H1 (cell line): ENCODE results near the gene RGR. TPM values are rescaled to one million over a fixed set of nuclear protein-coding genes. Genes with fewer than 3 reads are reported as not detected.

ENCODE experiments used
- BRCA1 ChIP-seq: IDR thresholded peaks from 2 replicates; pipeline ENCODE4 v1.6.1; 2012; ENCODE audit warnings: low read depth, low read length, improper control_type of control experiment
- CHD1 ChIP-seq: IDR thresholded peaks from 2 replicates; pipeline ENCODE4 v1.6.1; 2012; ENCODE audit warnings: low read depth, low read length, improper control_type of control experiment
- CHD2 ChIP-seq: IDR thresholded peaks from 2 replicates; pipeline ENCODE4 v1.6.1; 2012; ENCODE audit warnings: low read length, improper control_type of control experiment
- CTBP2 ChIP-seq: IDR thresholded peaks from 2 replicates; pipeline ENCODE4 v1.7.0; 2011; ENCODE audit warnings: borderline replicate concordance, mild to moderate bottlenecking, moderate library complexity, mixed read lengths, low read length; ENCODE audit not compliant: insufficient read depth, insufficient read length
- HDAC6 ChIP-seq: IDR thresholded peaks from one replicate; pipeline ENCODE4 v1.7.1; 2012; ENCODE audit warnings: low read depth, mild to moderate bottlenecking, inconsistent platforms, low read length, moderate library complexity
- NRF1 ChIP-seq: IDR thresholded peaks from 2 replicates; pipeline ENCODE4 v1.6.1; 2011; ENCODE audit warnings: mild to moderate bottlenecking, low read depth, low read length, improper control_type of control experiment
- RAD21 ChIP-seq, 2 experiments: IDR thresholded peaks in 1 of 2; conservative IDR thresholded peaks in 1 of 2; 2 replicates each; pipeline ENCODE4 v1.6.1; 2011; ENCODE audit warnings: low read depth in 2 of 2, low read length in 2 of 2, improper control_type of control experiment in 1 of 2, inconsistent platforms in 1 of 2, mild to moderate bottlenecking in 1 of 2, moderate library complexity in 1 of 2
- TAF1 ChIP-seq: IDR thresholded peaks from 2 replicates; pipeline ENCODE4 v1.6.1; 2011; ENCODE audit warnings: mild to moderate bottlenecking, low read depth, low read length
- TAF7 ChIP-seq: optimal IDR thresholded peaks from 2 replicates; pipeline ENCODE3; 2011; ENCODE audit warnings: low read depth, mild to moderate bottlenecking, inconsistent platforms, low read length, moderate library complexity, borderline replicate concordance
- polyA plus RNA-seq, 7 experiments: library from polyadenylated mRNA; depleted of rRNA in 3 of 7; stranded (reverse) in 5 of 7; unstranded in 2 of 7; fragments of >200 nt in 5 of 7; fragments of 200-250 nt in 2 of 7; gene quantifications; 1 replicate in 5 of 7; 2 replicates in 1 of 7; 4 replicates in 1 of 7; pipeline versions ENCODE4 v1.2.1 to v1.2.3, GENCODE V29; 2011 to 2013; ENCODE audit warnings: missing spikeins in 2 of 7, mixed read lengths in 2 of 7
- total RNA-seq: library from RNA; stranded (reverse); fragmentation: NEBNext Ultra II Directional; extraction: Animal tissue kit (Norgen Biotek cat#: 25700); gene quantifications from 2 replicates; pipeline ENCODE4 v1.2.1, GENCODE V29; 2021
- TF ChIP-seq, protein P1 (sequence below), 3 experiments: IDR thresholded peaks; 1 replicate in 2 of 3; 2 replicates in 1 of 3; pipeline versions ENCODE4 v1.5.1 to v1.6.1; 2011; ENCODE audit warnings: low read length in 3 of 3, mild to moderate bottlenecking in 3 of 3, inconsistent platforms in 2 of 3, low read depth in 1 of 3, moderate library complexity in 1 of 3; ENCODE audit not compliant: insufficient read depth in 1 of 3; ENCODE audit errors: control extremely low read depth in 1 of 3
- TF ChIP-seq, protein P2 (sequence below): IDR thresholded peaks from 2 replicates; pipeline ENCODE4 v1.6.1; 2012; ENCODE audit warnings: low read length, inconsistent platforms

Gene RGR
- total and polyA plus RNA-seq, 2 of the 8 experiments (the other 6 are each of a cell fraction or from before 2014, with no cell fraction given), result not detected

DNA sequence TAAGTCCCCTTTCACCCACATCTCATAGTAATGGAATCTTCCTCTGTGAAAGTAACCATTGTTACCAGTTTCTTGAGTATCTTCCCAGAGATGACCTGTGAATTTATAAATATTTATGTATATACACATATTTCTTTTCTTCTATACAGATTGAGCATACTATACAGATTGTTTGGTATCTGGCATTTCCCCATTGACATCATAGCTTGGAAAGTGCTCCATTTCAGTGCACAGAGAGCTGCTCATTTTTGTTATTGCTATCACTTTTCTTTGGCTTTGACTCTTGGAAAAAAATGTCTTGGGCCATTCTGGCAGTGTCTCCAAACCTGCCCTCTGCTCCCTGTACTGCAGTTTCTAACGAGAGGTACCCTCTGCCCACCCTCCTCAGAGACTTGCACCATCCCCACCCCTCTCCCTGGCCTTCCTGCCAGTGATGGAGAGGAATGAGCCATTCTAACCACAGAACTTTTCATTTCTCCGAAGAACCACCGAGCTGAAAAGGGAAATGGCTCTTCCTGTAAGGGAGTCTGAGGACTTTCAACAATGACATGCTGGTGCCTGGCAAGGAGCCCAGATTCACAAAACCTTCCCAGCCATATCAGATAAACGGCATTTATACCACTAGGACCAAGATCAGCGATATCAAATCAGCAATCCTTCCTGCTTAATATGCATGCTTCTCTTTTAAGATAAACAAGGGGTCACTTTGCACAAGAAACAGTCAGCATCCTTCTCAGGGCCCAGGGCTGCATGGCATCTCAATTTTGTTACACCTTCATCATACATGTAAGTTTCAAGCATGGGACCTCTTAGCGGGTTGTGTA is 63.8 kb downstream of the RGR start (continued):
- TF ChIP-seq, protein P1, sequence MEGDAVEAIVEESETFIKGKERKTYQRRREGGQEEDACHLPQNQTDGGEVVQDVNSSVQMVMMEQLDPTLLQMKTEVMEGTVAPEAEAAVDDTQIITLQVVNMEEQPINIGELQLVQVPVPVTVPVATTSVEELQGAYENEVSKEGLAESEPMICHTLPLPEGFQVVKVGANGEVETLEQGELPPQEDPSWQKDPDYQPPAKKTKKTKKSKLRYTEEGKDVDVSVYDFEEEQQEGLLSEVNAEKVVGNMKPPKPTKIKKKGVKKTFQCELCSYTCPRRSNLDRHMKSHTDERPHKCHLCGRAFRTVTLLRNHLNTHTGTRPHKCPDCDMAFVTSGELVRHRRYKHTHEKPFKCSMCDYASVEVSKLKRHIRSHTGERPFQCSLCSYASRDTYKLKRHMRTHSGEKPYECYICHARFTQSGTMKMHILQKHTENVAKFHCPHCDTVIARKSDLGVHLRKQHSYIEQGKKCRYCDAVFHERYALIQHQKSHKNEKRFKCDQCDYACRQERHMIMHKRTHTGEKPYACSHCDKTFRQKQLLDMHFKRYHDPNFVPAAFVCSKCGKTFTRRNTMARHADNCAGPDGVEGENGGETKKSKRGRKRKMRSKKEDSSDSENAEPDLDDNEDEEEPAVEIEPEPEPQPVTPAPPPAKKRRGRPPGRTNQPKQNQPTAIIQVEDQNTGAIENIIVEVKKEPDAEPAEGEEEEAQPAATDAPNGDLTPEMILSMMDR (IDR thresholded peaks at IDR 0.05; ENCODE audit: control extremely low read depth in 1 of 3, insufficient read depth in 1 of 3, low read depth in 1 of 3, low read length in 3 of 3), result no peak
- no peak for TF ChIP-seq HDAC6
- TF ChIP-seq NRF1, result no peak
- no peak for TF ChIP-seq CTBP2
- TF ChIP-seq, protein P2, sequence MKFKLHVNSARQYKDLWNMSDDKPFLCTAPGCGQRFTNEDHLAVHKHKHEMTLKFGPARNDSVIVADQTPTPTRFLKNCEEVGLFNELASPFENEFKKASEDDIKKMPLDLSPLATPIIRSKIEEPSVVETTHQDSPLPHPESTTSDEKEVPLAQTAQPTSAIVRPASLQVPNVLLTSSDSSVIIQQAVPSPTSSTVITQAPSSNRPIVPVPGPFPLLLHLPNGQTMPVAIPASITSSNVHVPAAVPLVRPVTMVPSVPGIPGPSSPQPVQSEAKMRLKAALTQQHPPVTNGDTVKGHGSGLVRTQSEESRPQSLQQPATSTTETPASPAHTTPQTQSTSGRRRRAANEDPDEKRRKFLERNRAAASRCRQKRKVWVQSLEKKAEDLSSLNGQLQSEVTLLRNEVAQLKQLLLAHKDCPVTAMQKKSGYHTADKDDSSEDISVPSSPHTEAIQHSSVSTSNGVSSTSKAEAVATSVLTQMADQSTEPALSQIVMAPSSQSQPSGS, result no peak
- TF ChIP-seq CHD1, result no peak
- TF ChIP-seq TAF1, result no peak
- no peak for TF ChIP-seq CHD2
- no peak for TF ChIP-seq BRCA1
- no peak for TF ChIP-seq RAD21 (IDR thresholded peaks at IDR 0.05 in 1 of 2, conservative IDR thresholded peaks at IDR 0.05 in 1 of 2; ENCODE audit: low read depth in 2 of 2, low read length in 2 of 2)
- TF ChIP-seq TAF7, result no peak
